SK-N-SH treated with all-trans-retinoic acid at 6 μM for 48 hours (cell line): ENCODE results near the gene EID3.
"Not testable (repeated sequence)": the region's sequence is repeated elsewhere in the genome, so short reads cannot be mapped to it uniquely, and the experiment has no call there.

ENCODE experiments used
- ATAC-seq: fragments of 200-7000 bp; cut with Tn5 transposase; 3 replicates; pipeline ENCODE4 v1.9.1; 2020; ENCODE audit warnings: mild to moderate bottlenecking, moderate library complexity
- ARNTL ChIP-seq: fragments of 450-650 bp; formaldehyde crosslinking; IDR thresholded peaks from 2 replicates; pipeline ENCODE4 v1.5.0; 2020; ENCODE audit warnings: low read depth, mild to moderate bottlenecking, moderate library complexity, borderline replicate concordance
- BACH2 ChIP-seq: fragments of 250-450 bp; sonication (Bioruptor Pico); IDR thresholded peaks from 2 replicates; pipeline ENCODE4 v1.9.0; 2021; ENCODE audit warnings: mild to moderate bottlenecking, borderline replicate concordance
- CSDC2 ChIP-seq: fragments of 250-450 bp; sonication (Bioruptor Pico); IDR thresholded peaks from 2 replicates; pipeline ENCODE4 v1.5.0; 2020; ENCODE audit warnings: mild to moderate bottlenecking, moderate library complexity
- ESRRG ChIP-seq: fragments of 250-450 bp; sonication (Bioruptor Pico); IDR thresholded peaks from 2 replicates; pipeline ENCODE4 v1.6.1; 2021; ENCODE audit warnings: mild to moderate bottlenecking
- GLIS3 ChIP-seq: fragments of 250-450 bp; sonication (Bioruptor Pico); IDR thresholded peaks from 2 replicates; pipeline ENCODE4 v1.5.0; 2020; ENCODE audit warnings: mild to moderate bottlenecking, moderate library complexity
- ISL1 ChIP-seq: fragments of 250-450 bp; sonication (Bioruptor Pico); IDR thresholded peaks from 2 replicates; pipeline ENCODE4 v2.1.2; 2022; ENCODE audit warnings: mild to moderate bottlenecking, moderate library complexity
- OSR1 ChIP-seq: fragments of 250-450 bp; sonication (Bioruptor Pico); IDR thresholded peaks from 2 replicates; pipeline ENCODE4 v1.8.0; 2022; ENCODE audit warnings: moderate library complexity, mild to moderate bottlenecking, inconsistent platforms
- POU6F1 ChIP-seq: fragments of 250-450 bp; sonication (Bioruptor Pico); IDR thresholded peaks from 2 replicates; pipeline ENCODE4 v1.8.0; 2021; ENCODE audit warnings: low read depth, mild to moderate bottlenecking, moderate library complexity, borderline replicate concordance
- RARB ChIP-seq: fragments of 250-450 bp; sonication (Bioruptor Pico); IDR thresholded peaks from 2 replicates; pipeline ENCODE4 v1.8.0; 2021; ENCODE audit warnings: mild to moderate bottlenecking, moderate library complexity
- SNAI2 ChIP-seq: fragments of 250-450 bp; sonication (Bioruptor Pico); IDR thresholded peaks from 2 replicates; pipeline ENCODE4 v1.5.0; 2020; ENCODE audit warnings: mild to moderate bottlenecking, moderate library complexity
- TCF4 ChIP-seq: fragments of 250-450 bp; sonication (Bioruptor Pico); IDR thresholded peaks from 2 replicates; pipeline ENCODE4 v1.8.0; 2021; ENCODE audit warnings: mild to moderate bottlenecking, moderate library complexity, borderline replicate concordance
- TOX ChIP-seq: fragments of 250-450 bp; sonication (Bioruptor Pico); IDR thresholded peaks from 2 replicates; pipeline ENCODE4 v1.8.0; 2021; ENCODE audit warnings: mild to moderate bottlenecking, moderate library complexity, borderline replicate concordance
- TSHZ2 ChIP-seq: fragments of 250-450 bp; sonication (Bioruptor Pico); IDR thresholded peaks from 2 replicates; pipeline ENCODE4 v1.5.0; 2020; ENCODE audit warnings: mild to moderate bottlenecking, moderate library complexity
- ZC3H10 ChIP-seq: fragments of 250-450 bp; sonication (Bioruptor Pico); IDR thresholded peaks from 2 replicates; pipeline ENCODE4 v1.5.1; 2021; ENCODE audit warnings: mild to moderate bottlenecking, moderate library complexity
- ZFP3 ChIP-seq: fragments of 250-450 bp; sonication (Bioruptor Pico); IDR thresholded peaks from 2 replicates; pipeline ENCODE4 v1.5.0; 2020; ENCODE audit warnings: mild to moderate bottlenecking, moderate library complexity
- ZFP30 ChIP-seq: fragments of 450-650 bp; formaldehyde crosslinking; IDR thresholded peaks from 2 replicates; pipeline ENCODE4 v1.5.0; 2022; ENCODE audit warnings: mild to moderate bottlenecking, moderate library complexity
- ZNF565 ChIP-seq: fragments of 450-650 bp; formaldehyde crosslinking; conservative IDR thresholded peaks from 2 replicates; pipeline ENCODE4 v1.5.0; 2020; ENCODE audit warnings: low read depth, mild to moderate bottlenecking, moderate library complexity
- ZNF70 ChIP-seq: fragments of 450-650 bp; formaldehyde crosslinking; IDR thresholded peaks from 2 replicates; pipeline ENCODE4 v1.5.0; 2020; ENCODE audit warnings: mild to moderate bottlenecking, moderate library complexity
- ZNF8 ChIP-seq: fragments of 450-650 bp; formaldehyde crosslinking; IDR thresholded peaks from 2 replicates; pipeline ENCODE4 v1.5.0; 2020; ENCODE audit warnings: mild to moderate bottlenecking, moderate library complexity
- TF ChIP-seq, protein P1 (sequence below): fragments of 250-450 bp; sonication (Bioruptor Pico); IDR thresholded peaks from 2 replicates; pipeline ENCODE4 v1.5.1; 2020; ENCODE audit warnings: low read depth, mild to moderate bottlenecking, moderate library complexity
- TF ChIP-seq, protein P2 (sequence below): fragments of 250-450 bp; sonication (Bioruptor Pico); IDR thresholded peaks from 2 replicates; pipeline ENCODE4 v1.8.0; 2020; ENCODE audit warnings: mild to moderate bottlenecking, moderate library complexity, borderline replicate concordance

The EID3 gene

DNA sequence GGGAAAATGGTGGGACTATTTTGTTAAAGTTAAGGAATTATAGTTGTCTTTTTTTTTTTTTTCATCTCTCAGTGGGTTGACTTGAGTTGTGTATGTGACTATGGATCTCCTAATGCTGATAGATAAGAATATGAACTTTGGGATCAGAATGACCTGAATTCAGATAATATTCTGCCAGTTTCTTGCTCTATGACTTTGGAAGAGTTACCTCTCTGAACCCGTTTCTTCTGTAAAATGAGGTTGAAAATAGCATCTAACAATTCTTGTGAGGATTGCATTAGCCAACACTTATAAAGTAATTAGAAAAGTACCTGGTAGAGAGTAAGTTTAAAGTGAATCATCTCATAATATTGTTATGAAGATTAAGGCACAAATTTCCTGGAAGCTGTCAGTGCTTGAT is 18.4 kb downstream of the EID3 start (continued):
- no peak for TF ChIP-seq TSHZ2

DNA sequence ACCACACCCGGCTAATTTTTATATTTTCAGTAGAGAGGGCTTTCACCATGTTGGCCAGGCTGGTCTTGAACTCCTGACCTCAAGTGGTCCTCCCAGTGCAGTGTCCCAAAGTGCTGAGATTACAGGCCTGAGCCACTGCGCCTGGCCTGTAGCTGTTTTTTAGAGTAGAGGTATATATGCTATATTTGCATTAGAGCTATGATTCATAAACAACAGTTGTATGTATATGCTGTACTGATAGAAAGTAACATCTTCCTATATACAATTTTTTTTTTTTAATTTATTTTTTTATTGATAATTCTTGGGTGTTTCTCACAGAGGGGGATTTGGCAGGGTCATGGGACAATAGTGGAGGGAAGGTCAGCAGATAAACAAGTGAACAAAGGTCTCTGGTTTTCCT is 19.0 kb downstream of the EID3 start:
- not testable (repeated sequence) for ATAC-seq

DNA sequence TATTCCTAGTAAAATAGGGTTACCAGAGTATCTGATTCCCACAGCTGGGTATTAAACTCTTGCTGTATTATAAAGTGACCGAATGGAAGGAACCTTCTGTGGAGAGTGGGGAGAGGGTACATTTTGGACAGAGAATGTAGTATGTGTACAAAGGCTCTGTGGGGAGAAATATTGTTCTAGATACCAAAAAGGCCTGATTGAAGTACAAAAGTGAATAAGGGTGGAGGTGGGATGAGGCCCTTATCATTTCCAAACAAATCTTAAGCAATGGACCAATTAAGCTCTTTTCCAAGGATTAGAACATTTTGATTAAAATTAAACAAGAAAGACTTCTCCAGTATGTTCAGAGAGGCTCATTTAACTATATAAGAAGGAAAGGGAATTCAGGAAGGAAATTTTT is 20.4 kb downstream of the EID3 start:
- ATAC-seq, result no peak
- no peak for TF ChIP-seq RARB (CRISPR knock-in tag)
- no peak for TF ChIP-seq CSDC2 (CRISPR knock-in tag)
- TF ChIP-seq ZNF70 (CRISPR knock-in tag), result no peak
- TF ChIP-seq POU6F1 (CRISPR knock-in tag), result no peak
- TF ChIP-seq, protein P1, sequence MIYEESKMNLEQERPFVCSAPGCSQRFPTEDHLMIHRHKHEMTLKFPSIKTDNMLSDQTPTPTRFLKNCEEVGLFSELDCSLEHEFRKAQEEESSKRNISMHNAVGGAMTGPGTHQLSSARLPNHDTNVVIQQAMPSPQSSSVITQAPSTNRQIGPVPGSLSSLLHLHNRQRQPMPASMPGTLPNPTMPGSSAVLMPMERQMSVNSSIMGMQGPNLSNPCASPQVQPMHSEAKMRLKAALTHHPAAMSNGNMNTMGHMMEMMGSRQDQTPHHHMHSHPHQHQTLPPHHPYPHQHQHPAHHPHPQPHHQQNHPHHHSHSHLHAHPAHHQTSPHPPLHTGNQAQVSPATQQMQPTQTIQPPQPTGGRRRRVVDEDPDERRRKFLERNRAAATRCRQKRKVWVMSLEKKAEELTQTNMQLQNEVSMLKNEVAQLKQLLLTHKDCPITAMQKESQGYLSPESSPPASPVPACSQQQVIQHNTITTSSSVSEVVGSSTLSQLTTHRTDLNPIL, result no peak
- TF ChIP-seq SNAI2 (CRISPR knock-in tag), result no peak
- TF ChIP-seq TCF4, result no peak
- no peak for TF ChIP-seq ISL1 (CRISPR knock-in tag)
- TF ChIP-seq ZC3H10 (CRISPR knock-in tag), result no peak
- no peak for TF ChIP-seq ZFP3
- TF ChIP-seq ZNF565 (CRISPR knock-in tag), result no peak
- TF ChIP-seq ZFP30 (CRISPR knock-in tag), result no peak
- TF ChIP-seq OSR1 (CRISPR knock-in tag), result no peak
- TF ChIP-seq ZNF8 (CRISPR knock-in tag), result no peak
- no peak for TF ChIP-seq GLIS3
- TF ChIP-seq BACH2 (CRISPR knock-in tag), result no peak

GRCh38 chr12:104328278-104328677 is 24.7 kb downstream of the EID3 start:
- ATAC-seq, result not testable (repeated sequence)

GRCh38 chr12:104328790-104329189 is 25.3 kb downstream of the EID3 start:
- ATAC-seq, result no peak

More at GRCh38 chr12:104328790-104329189, 25.3 kb downstream of the EID3 start:
- TF ChIP-seq ZFP30 (CRISPR knock-in tag), result no peak
- no peak for TF ChIP-seq ZC3H10 (CRISPR knock-in tag)
- TF ChIP-seq TOX (CRISPR knock-in tag), result no peak
- no peak for TF ChIP-seq ZFP3
- TF ChIP-seq, protein P1, result no peak
- TF ChIP-seq, protein P2, sequence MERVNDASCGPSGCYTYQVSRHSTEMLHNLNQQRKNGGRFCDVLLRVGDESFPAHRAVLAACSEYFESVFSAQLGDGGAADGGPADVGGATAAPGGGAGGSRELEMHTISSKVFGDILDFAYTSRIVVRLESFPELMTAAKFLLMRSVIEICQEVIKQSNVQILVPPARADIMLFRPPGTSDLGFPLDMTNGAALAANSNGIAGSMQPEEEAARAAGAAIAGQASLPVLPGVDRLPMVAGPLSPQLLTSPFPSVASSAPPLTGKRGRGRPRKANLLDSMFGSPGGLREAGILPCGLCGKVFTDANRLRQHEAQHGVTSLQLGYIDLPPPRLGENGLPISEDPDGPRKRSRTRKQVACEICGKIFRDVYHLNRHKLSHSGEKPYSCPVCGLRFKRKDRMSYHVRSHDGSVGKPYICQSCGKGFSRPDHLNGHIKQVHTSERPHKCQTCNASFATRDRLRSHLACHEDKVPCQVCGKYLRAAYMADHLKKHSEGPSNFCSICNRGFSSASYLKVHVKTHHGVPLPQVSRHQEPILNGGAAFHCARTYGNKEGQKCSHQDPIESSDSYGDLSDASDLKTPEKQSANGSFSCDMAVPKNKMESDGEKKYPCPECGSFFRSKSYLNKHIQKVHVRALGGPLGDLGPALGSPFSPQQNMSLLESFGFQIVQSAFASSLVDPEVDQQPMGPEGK (CRISPR knock-in tag), result no peak
- no peak for TF ChIP-seq ARNTL (CRISPR knock-in tag)
- TF ChIP-seq ZNF70 (CRISPR knock-in tag), result no peak
- TF ChIP-seq ESRRG (CRISPR knock-in tag), result no peak
- no peak for TF ChIP-seq SNAI2 (CRISPR knock-in tag)
- TF ChIP-seq OSR1 (CRISPR knock-in tag), result no peak
- no peak for TF ChIP-seq ISL1 (CRISPR knock-in tag)
- no peak for TF ChIP-seq ZNF8 (CRISPR knock-in tag)
